ENCODE data around the gene CLSTN2. TPM values are rescaled to one million over a fixed set of nuclear protein-coding genes. Genes with fewer than 3 reads are reported as not detected.

CLSTN2 gene
- total and polyA plus RNA-seq, 2 donors from 2014 or later: 2.0 to 12.0 TPM

DNA sequence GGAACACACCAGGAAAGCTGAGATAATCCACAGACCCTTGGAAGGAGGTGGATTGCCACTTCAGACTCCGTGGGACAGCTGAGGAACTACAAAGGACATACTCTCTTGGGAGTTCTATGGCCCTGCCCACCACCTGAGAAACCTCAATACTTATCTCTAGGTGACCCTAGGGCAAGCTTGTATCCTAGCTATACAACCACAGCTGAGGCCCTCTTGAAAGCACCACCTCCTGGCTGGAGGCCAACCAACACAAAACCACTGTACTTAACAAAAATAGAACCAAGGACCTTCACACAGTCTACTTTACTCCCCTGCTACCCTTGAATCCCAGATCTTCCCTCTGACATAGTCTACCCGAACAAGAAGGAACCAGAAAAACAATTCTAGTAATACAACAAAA lies 682.1 kb downstream of the CLSTN2 start:
- Histone ChIP-seq H3K4me3 (ENCODE audit: low read length in 3 of 3) (no peak overlapping the region), H3K27ac (ENCODE audit: low read depth in 2 of 2, low read length in 2 of 2) (no peak overlapping the region), H3K27me3 (ENCODE audit: control insufficient read depth, insufficient read depth, low read length) (no peaks in the 10 kb centered on the region), H3K9ac (ENCODE audit: low read length in 3 of 3) (no peak overlapping the region), H3K4me1 (ENCODE audit: control insufficient read depth in 2 of 3, insufficient read depth in 2 of 3, low read depth in 1 of 3, low read length in 3 of 3) (no peaks in the 10 kb centered on the region), H3K36me3 (ENCODE audit: control insufficient read depth in 2 of 3, insufficient read depth in 3 of 3, low read length in 3 of 3) (no peaks in the 10 kb centered on the region), H3K9me3 (ENCODE audit: control insufficient read depth in 2 of 3, insufficient read depth in 1 of 3, low read length in 3 of 3) (no peaks in the 10 kb centered on the region)
- TF ChIP-seq, protein P1, sequence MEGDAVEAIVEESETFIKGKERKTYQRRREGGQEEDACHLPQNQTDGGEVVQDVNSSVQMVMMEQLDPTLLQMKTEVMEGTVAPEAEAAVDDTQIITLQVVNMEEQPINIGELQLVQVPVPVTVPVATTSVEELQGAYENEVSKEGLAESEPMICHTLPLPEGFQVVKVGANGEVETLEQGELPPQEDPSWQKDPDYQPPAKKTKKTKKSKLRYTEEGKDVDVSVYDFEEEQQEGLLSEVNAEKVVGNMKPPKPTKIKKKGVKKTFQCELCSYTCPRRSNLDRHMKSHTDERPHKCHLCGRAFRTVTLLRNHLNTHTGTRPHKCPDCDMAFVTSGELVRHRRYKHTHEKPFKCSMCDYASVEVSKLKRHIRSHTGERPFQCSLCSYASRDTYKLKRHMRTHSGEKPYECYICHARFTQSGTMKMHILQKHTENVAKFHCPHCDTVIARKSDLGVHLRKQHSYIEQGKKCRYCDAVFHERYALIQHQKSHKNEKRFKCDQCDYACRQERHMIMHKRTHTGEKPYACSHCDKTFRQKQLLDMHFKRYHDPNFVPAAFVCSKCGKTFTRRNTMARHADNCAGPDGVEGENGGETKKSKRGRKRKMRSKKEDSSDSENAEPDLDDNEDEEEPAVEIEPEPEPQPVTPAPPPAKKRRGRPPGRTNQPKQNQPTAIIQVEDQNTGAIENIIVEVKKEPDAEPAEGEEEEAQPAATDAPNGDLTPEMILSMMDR (IDR thresholded peaks at IDR 0.05; ENCODE audit: borderline replicate concordance, extremely low read depth, insufficient read depth): no peak
- FAIRE-seq: no peak
- no peak for DNase-seq
- intact Hi-C loops (cut with DNase I): no loop called here

DNA sequence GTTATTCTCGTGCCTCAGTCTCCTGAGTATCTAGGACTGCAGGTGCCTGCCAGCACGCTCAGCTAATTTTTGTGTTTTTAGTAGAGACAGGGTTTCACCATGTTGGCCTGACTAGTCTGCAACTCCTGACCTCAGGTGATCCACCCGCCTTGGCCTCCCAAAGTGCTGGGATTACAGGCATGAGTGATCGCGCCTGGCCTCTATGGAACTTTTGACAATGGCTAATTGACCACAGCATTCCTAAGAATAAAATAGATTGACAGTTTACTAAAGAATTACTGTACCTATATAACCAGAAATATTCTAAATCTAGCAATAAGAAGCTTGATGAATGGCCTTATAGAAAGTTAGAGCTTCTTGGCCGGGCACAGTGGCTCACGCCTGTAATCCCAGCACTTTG lies 691.9 kb downstream of the CLSTN2 start:
- H3K27me3 ChIP-seq (ENCODE audit: control insufficient read depth, insufficient read depth, low read length): no peaks in the 10 kb centered on the region
- FAIRE-seq (no peak), DNase-seq (no peak)
- H3K4me3 ChIP-seq (ENCODE audit: low read length in 3 of 3): no peak overlapping the region
- TF ChIP-seq, protein P1 (IDR thresholded peaks at IDR 0.05; ENCODE audit: borderline replicate concordance, extremely low read depth, insufficient read depth): no peak
- H3K9me3 ChIP-seq (ENCODE audit: control insufficient read depth in 2 of 3, insufficient read depth in 1 of 3, low read length in 3 of 3): no peaks in the 10 kb centered on the region
- H3K36me3 ChIP-seq (ENCODE audit: control insufficient read depth in 2 of 3, insufficient read depth in 3 of 3, low read length in 3 of 3): no peaks in the 10 kb centered on the region
- intact Hi-C loops (cut with DNase I): no loop called here
- no peak overlapping the region for H3K9ac ChIP-seq (ENCODE audit: low read length in 3 of 3)
- H3K27ac ChIP-seq (ENCODE audit: low read depth in 2 of 2, low read length in 2 of 2): no peak overlapping the region
- no peaks in the 10 kb centered on the region for H3K4me1 ChIP-seq (ENCODE audit: control insufficient read depth in 2 of 3, insufficient read depth in 2 of 3, low read depth in 1 of 3, low read length in 3 of 3)

All from kidney (tissue), 14 donors.